HEK293T (cell line): ENCODE results near the gene SPRR1A.

Source experiments
- ELF4 ChIP-seq: fragments of 450-650 bp; IDR thresholded peaks from 2 replicates; pipeline ENCODE4 v1.6.1; 2017; ENCODE audit warnings: antibody characterized with exemption
- FOXA1 ChIP-seq: fragments of 450-650 bp; IDR thresholded peaks from 2 replicates; pipeline ENCODE4 v1.6.1; 2016; ENCODE audit warnings: mild to moderate bottlenecking
- SP1 ChIP-seq: fragments of 450-650 bp; IDR thresholded peaks from 2 replicates; pipeline ENCODE4 v1.6.1; 2017

GRCh38 chr1:152972196-152972886 is 11.5 kb upstream of the SPRR1A start:
- no peak for TF ChIP-seq SP1
- no peak for TF ChIP-seq ELF4
- TF ChIP-seq FOXA1, result no peak
